Measurements from ENCODE around the gene SLC4A3. TPM values are rescaled to one million over a fixed set of nuclear protein-coding genes. Genes with fewer than 3 reads are reported as not detected.
"Not testable (repeated sequence)": the region's sequence is repeated elsewhere in the genome, so short reads cannot be mapped to it uniquely, and the experiment has no call there.

The SLC4A3 gene
- total and polyA plus RNA-seq, 2 of the 8 experiments (the other 6 are each of a cell fraction or from before 2014, with no cell fraction given), result 4.8 to 7.4 TPM

- not testable (repeated sequence) for H3K56ac ChIP-seq (replicated peaks; ENCODE audit: insufficient read length, low read depth, low read length); H2BK120ac ChIP-seq (replicated peaks; ENCODE audit: low read depth, low read length); H3K4me3 ChIP-seq (ENCODE audit: extremely low read depth in 1 of 4, insufficient read depth in 2 of 4, low read depth in 3 of 4, low read length in 4 of 4); H3K18ac ChIP-seq (ENCODE audit: extremely low read depth, low read length); H3K9ac ChIP-seq (replicated peaks in 1 of 4; ENCODE audit: extremely low read depth in 1 of 4, low read depth in 3 of 4, low read length in 3 of 4); FAIRE-seq; H4K8ac ChIP-seq (ENCODE audit: extremely low read depth, insufficient read depth, low read length); H3K27ac ChIP-seq (ENCODE audit: low read depth, low read length); H3K23me2 ChIP-seq (ENCODE audit: low read depth, low read length); DNase-seq (ENCODE audit: low read depth in 1 of 2, low spot score in 2 of 2); H2AK5ac ChIP-seq (ENCODE audit: low read depth, low read length); H4K20me1 ChIP-seq (replicated peaks in 1 of 2; ENCODE audit: control insufficient read depth in 1 of 2, insufficient read depth in 2 of 2, low read length in 2 of 2); H3K79me1 ChIP-seq (ENCODE audit: low read depth, low read length); H2AFZ ChIP-seq (ENCODE audit: low read length); H3K27me3 ChIP-seq (replicated peaks in 1 of 4; ENCODE audit: control insufficient read depth in 3 of 4, extremely low read depth in 1 of 4, insufficient read depth in 3 of 4, low read length in 3 of 4); H2BK5ac ChIP-seq (ENCODE audit: low read depth, low read length); H3K23ac ChIP-seq (ENCODE audit: insufficient read length); H4K5ac ChIP-seq (ENCODE audit: insufficient read length, low read depth, low read length); H2BK20ac ChIP-seq (ENCODE audit: low read length); H2BK15ac ChIP-seq (ENCODE audit: low read length); H2BK12ac ChIP-seq (ENCODE audit: low read depth, low read length); H3K4me2 ChIP-seq (ENCODE audit: insufficient read depth in 1 of 2, low read depth in 2 of 2, low read length in 2 of 2); H3K36me3 ChIP-seq (ENCODE audit: control insufficient read depth in 2 of 4, insufficient read depth in 4 of 4, low read length in 3 of 4); H3K79me2 ChIP-seq (ENCODE audit: control insufficient read depth in 1 of 2, insufficient read depth in 2 of 2, low read length in 2 of 2); H4K91ac ChIP-seq (replicated peaks; ENCODE audit: insufficient read length, low read length); H3K14ac ChIP-seq (ENCODE audit: insufficient read length); H3K4ac ChIP-seq (replicated peaks; ENCODE audit: insufficient read length, low read depth, low read length)
- peaks cover 3 to 10% (median 6%) of the 10 kb centered on the region in 4 experiments for H3K4me1 ChIP-seq (replicated peaks in 1 of 4; ENCODE audit: control insufficient read depth in 3 of 4, insufficient read depth in 4 of 4, low read length in 3 of 4)
- H3K9me3 ChIP-seq (ENCODE audit: insufficient read depth in 2 of 2, low read depth in 1 of 2, low read length in 1 of 2), result peaks cover 5 to 10% of the 10 kb centered on the region in 2 experiments; a peak in 3 of 4 replicates
- ChIA-PET CTCF (ENCODE audit: partially characterized antibody) (interaction anchor here (0.6 to 2.5 kb wide), 4 partner anchors 17 to 224 kb away, joined by 3 to 9 read pairs (median 5); no protein-coding TSS in a partner anchor), POLR2A (ENCODE audit: partially characterized antibody) (interaction anchor here (1.2 to 1.9 kb wide), 2 partner anchors 9 to 37 kb away, joined by 3 to 8 read pairs; no protein-coding TSS in a partner anchor)
- WGBS, 2 experiments (ENCODE audit: extremely low coverage in 1 of 2, insufficient coverage in 1 of 2, insufficient read length in 1 of 2, insufficient replicate concordance in 2 of 2, low coverage in 1 of 2, low lambda C conversion rate in 2 of 2, missing lambda C conversion rate in 1 of 2), result 91% methylated on average over 2 of the region's 2 CpGs; no CpG with 5 or more reads in 1 of the 2 experiments
Measured at GRCh38 chr2:219683474-219683873, 56.0 kb downstream of the SLC4A3 start.
